IMR-90 (cell line): Measurements from ENCODE around the gene SCG5. TPM values are rescaled to one million over a fixed set of nuclear protein-coding genes. Genes with fewer than 3 reads are reported as not detected.

Experiments used
- ATAC-seq: fragments of 200-7000 bp; cut with Tn5 transposase; 2 replicates; pipeline ENCODE4 v1.9.1; 2020; ENCODE audit warnings: low read depth, mild to moderate bottlenecking, moderate library complexity
- BruUV-seq: library from RNA; stranded (reverse); fragments of 400-500 nt; replicated peaks from 2 replicates; lab custom pipeline; 2021; lab: Mats Ljungman, UMichigan
- CTCF ChIA-PET: fragments of 300-600 bp; formaldehyde crosslinking; extraction: SDS; loops from one replicate; lab custom pipeline; 2021; ENCODE audit warnings: antibody characterized with exemption; lab: Yijun Ruan, JAX
- POLR2A ChIA-PET: fragments of 300-600 bp; sonication (Branson Sonifier 250); formaldehyde crosslinking; loops from one replicate; lab custom pipeline; 2022; ENCODE audit warnings: antibody characterized with exemption; ENCODE audit not compliant: unreplicated experiment; lab: Charles Lee
- DNase-seq: peaks from one replicate; pipeline ENCODE4 v3.0.0; 2013
- H2AFZ ChIP-seq: replicated peaks from 2 replicates; pipeline ENCODE3; 2013; ENCODE audit warnings: low read length, mild to moderate bottlenecking; ENCODE audit not compliant: poor library complexity
- H2AK5ac ChIP-seq: 2 replicates; pipeline ENCODE4 v1.6.1; 2013; ENCODE audit warnings: low read depth, low read length, inconsistent platforms
- H2AK9ac ChIP-seq: replicated peaks from 2 replicates; pipeline ENCODE3; 2013; ENCODE audit warnings: mild to moderate bottlenecking, low read depth, low read length, moderate library complexity; ENCODE audit not compliant: poor library complexity
- H2BK120ac ChIP-seq: 2 replicates; pipeline ENCODE4 v1.6.1; 2013; ENCODE audit warnings: low read depth, low read length, inconsistent platforms
- H2BK15ac ChIP-seq: 3 replicates; pipeline ENCODE4 v1.6.1; 2013; ENCODE audit warnings: low read depth, low read length, inconsistent platforms
- H2BK20ac ChIP-seq: 2 replicates; pipeline ENCODE4 v1.6.1; 2013; ENCODE audit warnings: low read depth, mild to moderate bottlenecking, inconsistent platforms, low read length, moderate library complexity
- H2BK5ac ChIP-seq: 2 replicates; pipeline ENCODE4 v1.6.1; 2013; ENCODE audit warnings: mild to moderate bottlenecking, low read depth, low read length, inconsistent platforms; ENCODE audit not compliant: poor library complexity, severe bottlenecking
- H3K14ac ChIP-seq: replicated peaks from 2 replicates; pipeline ENCODE4 v1.6.1; 2013; ENCODE audit warnings: low read depth, low read length, inconsistent platforms
- H3K18ac ChIP-seq: 2 replicates; pipeline ENCODE4 v1.6.1; 2013; ENCODE audit warnings: low read depth, low read length, control low read depth
- H3K23ac ChIP-seq: 2 replicates; pipeline ENCODE4 v1.6.1; 2013; ENCODE audit warnings: low read depth, low read length, inconsistent platforms
- H3K27ac ChIP-seq: 2 replicates; pipeline ENCODE4 v1.5.1; 2013; ENCODE audit warnings: mild to moderate bottlenecking, control low read depth, low read length; ENCODE audit not compliant: insufficient read depth
- H3K27me3 ChIP-seq: 2 replicates; pipeline ENCODE4 v1.6.1; 2013; ENCODE audit warnings: low read length; ENCODE audit not compliant: control insufficient read depth, insufficient read depth
- H3K36me3 ChIP-seq: 2 replicates; pipeline ENCODE4 v1.6.1; 2013; ENCODE audit warnings: low read length, mixed read lengths; ENCODE audit not compliant: control insufficient read depth, insufficient read depth
- H3K4ac ChIP-seq: 2 replicates; pipeline ENCODE4 v1.6.1; 2013; ENCODE audit warnings: low read depth, low read length, inconsistent platforms
- H3K4me1 ChIP-seq: 2 replicates; pipeline ENCODE4 v1.6.1; 2013; ENCODE audit warnings: low read length, mixed read lengths; ENCODE audit not compliant: control insufficient read depth, insufficient read depth
- H3K4me2 ChIP-seq: 2 replicates; pipeline ENCODE4 v1.6.1; 2013; ENCODE audit warnings: low read depth, mild to moderate bottlenecking, control low read depth, low read length, moderate library complexity
- H3K4me3 ChIP-seq: 2 replicates; pipeline ENCODE4 v1.5.1; 2013; ENCODE audit warnings: low read depth, mild to moderate bottlenecking, control low read depth, low read length, moderate library complexity; ENCODE audit not compliant: insufficient read depth
- H3K56ac ChIP-seq: 2 replicates; pipeline ENCODE4 v1.6.1; 2013; ENCODE audit warnings: low read length, inconsistent platforms; ENCODE audit not compliant: insufficient read depth; ENCODE audit errors: extremely low read depth
- H3K79me1 ChIP-seq, 2 experiments: 2 replicates each; pipeline ENCODE4 v1.6.1; 2013; ENCODE audit warnings: low read length in 2 of 2, inconsistent platforms in 1 of 2, low read depth in 1 of 2
- H3K9ac ChIP-seq: 2 replicates; pipeline ENCODE4 v1.6.1; 2013; ENCODE audit warnings: low read depth, low read length, control low read depth
- H3K9me1 ChIP-seq: 2 replicates; pipeline ENCODE4 v1.6.1; 2013; ENCODE audit warnings: low read length, inconsistent platforms; ENCODE audit not compliant: insufficient read depth
- H3K9me3 ChIP-seq: 2 replicates; pipeline ENCODE4 v1.6.1; 2013; ENCODE audit warnings: low read length; ENCODE audit not compliant: control insufficient read depth, insufficient read depth
- H4K20me1 ChIP-seq: 2 replicates; pipeline ENCODE4 v1.6.1; 2013; ENCODE audit warnings: low read length, inconsistent platforms; ENCODE audit not compliant: insufficient read depth
- H4K5ac ChIP-seq: 2 replicates; pipeline ENCODE4 v1.6.1; 2013; ENCODE audit warnings: mild to moderate bottlenecking, low read depth, low read length, control low read depth
- H4K8ac ChIP-seq, 2 experiments: 2 replicates each; pipeline ENCODE4 v1.6.1; 2013; ENCODE audit warnings: low read depth in 2 of 2, low read length in 2 of 2, control low read depth in 1 of 2, inconsistent platforms in 1 of 2
- H4K91ac ChIP-seq: 2 replicates; pipeline ENCODE4 v1.6.1; 2013; ENCODE audit warnings: low read depth, low read length, inconsistent platforms; ENCODE audit not compliant: insufficient read depth
- CEBPB ChIP-seq: IDR thresholded peaks from 2 replicates; pipeline ENCODE4 v1.6.1; 2012; ENCODE audit warnings: low read depth, low read length, improper control_type of control experiment
- FOS ChIP-seq: fragments of 150-350 bp; IDR thresholded peaks from 2 replicates; pipeline ENCODE4 v1.6.1; 2016; ENCODE audit warnings: low read depth, low read length
- MAZ ChIP-seq: IDR thresholded peaks from 2 replicates; pipeline ENCODE4 v1.6.1; 2012; ENCODE audit warnings: low read depth, mild to moderate bottlenecking, low read length, improper control_type of control experiment, moderate library complexity, borderline replicate concordance
- NFE2L2 ChIP-seq: fragments of 150-350 bp; IDR thresholded peaks from 2 replicates; pipeline ENCODE4 v1.6.1; 2016; ENCODE audit warnings: low read depth, mild to moderate bottlenecking, low read length
- POLR2A ChIP-seq: IDR thresholded peaks from 2 replicates; pipeline ENCODE4 v1.6.1; 2012; ENCODE audit warnings: mild to moderate bottlenecking, low read depth, low read length
- RFX5 ChIP-seq: IDR thresholded peaks from 2 replicates; pipeline ENCODE4 v1.8.0; 2012; ENCODE audit warnings: low read depth, mild to moderate bottlenecking, low read length, moderate library complexity
- WGBS, 2 experiments: methylation state at CpG; one replicate each; pipeline versions ENCODE4 v1.1.5 to v1.1.7; 2013; ENCODE audit warnings: missing lambda C conversion rate in 2 of 2; ENCODE audit not compliant: insufficient read length in 1 of 2; ENCODE audit errors: extremely low coverage in 2 of 2; 5-methylcytosine and 5-hydroxymethylcytosine counted together
- dilution Hi-C: fragments of 300-500 bp; cut with HindIII; formaldehyde crosslinking; loops from one replicate; pipeline ENCODE4 v1.14.3; 2018; ENCODE audit warnings: low sequenced_read_pairs; ENCODE audit not compliant: unreplicated experiment
- in situ Hi-C: fragments of 300-500 bp; cut with MboI; formaldehyde crosslinking; loops from 3 replicates; pipeline ENCODE4 v1.14.3; 2019; ENCODE audit warnings: low sequenced_read_pairs, inconsistent platforms, mixed read lengths
- intact Hi-C: fragments of 100-400 bp; cut with micrococcal nuclease; formaldehyde crosslinking; loops from 2 replicates; pipeline ENCODE4 v1.10.0; 2022
- polyA plus RNA-seq, 3 experiments: library from polyadenylated mRNA; depleted of rRNA; stranded (reverse); fragments of >200 nt; gene quantifications; 2 replicates each; pipeline ENCODE4 v1.2.3, GENCODE V29; 2012; ENCODE audit warnings: low replicate concordance in 1 of 3
- total RNA-seq: library from RNA; depleted of rRNA; stranded (reverse); fragments of >200 nt; gene quantifications from 2 replicates; pipeline ENCODE4 v1.2.3, GENCODE V29; 2012
- TF ChIP-seq, protein P1 (sequence below): fragments of 150-350 bp; IDR thresholded peaks from 2 replicates; pipeline ENCODE4 v1.6.1; 2016; ENCODE audit warnings: low read depth, mild to moderate bottlenecking, low read length, moderate library complexity, borderline replicate concordance
- TF ChIP-seq, protein P2 (sequence below): conservative IDR thresholded peaks from 2 replicates; pipeline ENCODE4 v1.5.1; 2012; ENCODE audit warnings: mild to moderate bottlenecking, low read depth, low read length, improper control_type of control experiment
- TF ChIP-seq, protein P3 (sequence below): fragments of 150-350 bp; IDR thresholded peaks from 2 replicates; pipeline ENCODE4 v1.6.1; 2017; ENCODE audit warnings: mild to moderate bottlenecking, antibody characterized with exemption, low read length, low read depth

Gene SCG5
- total and polyA plus RNA-seq, 2 of the 4 experiments (the other 2 are of a cell fraction) = 7.9 to 16.8 TPM

DNA sequence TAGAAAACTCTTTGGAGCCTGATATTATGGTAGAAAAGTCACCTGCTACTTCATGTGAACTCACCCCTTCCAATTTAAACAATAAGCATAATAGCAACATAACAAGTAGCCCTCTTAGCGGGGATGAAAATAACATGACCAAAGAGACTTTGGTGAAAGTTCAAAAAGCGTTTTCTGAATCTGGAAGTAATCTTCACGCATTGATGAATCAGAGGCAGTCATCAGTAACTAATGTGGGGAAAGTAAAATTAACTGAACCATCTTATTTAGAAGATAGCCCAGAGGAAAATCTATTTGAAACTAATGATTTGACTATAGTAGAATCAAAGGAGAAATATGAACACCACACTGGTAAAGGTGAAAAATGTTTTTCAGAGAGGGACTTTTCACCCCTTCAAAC is 5.1 kb upstream of the SCG5 start:
- Histone ChIP-seq H4K5ac (no peak overlapping the region), H4K8ac (no peak overlapping the region), H2BK15ac (no peak overlapping the region), H3K9ac (no peak overlapping the region), H4K20me1 (no peaks in the 10 kb centered on the region), H2AFZ (no peak overlapping the region), H4K91ac (no peak overlapping the region), H2BK120ac (no peak overlapping the region), H3K9me3 (no peaks in the 10 kb centered on the region), H2BK5ac (no peak overlapping the region), H3K18ac (no peak overlapping the region), H3K56ac (no peak overlapping the region), H3K79me1 (peaks cover 12 to 18% of the 10 kb centered on the region in 2 experiments), H3K4me2 (no peak overlapping the region), H3K4me3 (no peak overlapping the region), H2BK20ac (no peak overlapping the region), H2AK5ac (no peak overlapping the region), H3K4ac (no peak overlapping the region), H3K23ac (no peak overlapping the region), H2AK9ac (no peak overlapping the region), H3K9me1 (no peaks in the 10 kb centered on the region), H3K4me1 (no peaks in the 10 kb centered on the region), H3K36me3 (peaks cover 4% of the 10 kb centered on the region; the same call in 1 of the 2 replicates), H3K27me3 (no peaks in the 10 kb centered on the region), H3K27ac (no peak overlapping the region), H3K14ac (no peak overlapping the region)
- intact Hi-C loops = no loop called here
- DNase-seq (no peak), ATAC-seq (no peak)
- WGBS, 2 experiments = no CpG with 5 or more reads among the region's 3 CpGs
- BruUV-seq = no TSS peak
- POLR2A ChIA-PET = no interaction called here
- CTCF ChIA-PET = no interaction called here
- in situ Hi-C loops = no loop called here
- TF ChIP-seq MAZ (no peak), CEBPB (no peak), POLR2A (no peak), NFE2L2 (no peak), RFX5 (no peak), FOS (no peak)
- TF ChIP-seq, protein P1, sequence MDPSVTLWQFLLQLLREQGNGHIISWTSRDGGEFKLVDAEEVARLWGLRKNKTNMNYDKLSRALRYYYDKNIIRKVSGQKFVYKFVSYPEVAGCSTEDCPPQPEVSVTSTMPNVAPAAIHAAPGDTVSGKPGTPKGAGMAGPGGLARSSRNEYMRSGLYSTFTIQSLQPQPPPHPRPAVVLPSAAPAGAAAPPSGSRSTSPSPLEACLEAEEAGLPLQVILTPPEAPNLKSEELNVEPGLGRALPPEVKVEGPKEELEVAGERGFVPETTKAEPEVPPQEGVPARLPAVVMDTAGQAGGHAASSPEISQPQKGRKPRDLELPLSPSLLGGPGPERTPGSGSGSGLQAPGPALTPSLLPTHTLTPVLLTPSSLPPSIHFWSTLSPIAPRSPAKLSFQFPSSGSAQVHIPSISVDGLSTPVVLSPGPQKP = no peak
- TF ChIP-seq, protein P2, sequence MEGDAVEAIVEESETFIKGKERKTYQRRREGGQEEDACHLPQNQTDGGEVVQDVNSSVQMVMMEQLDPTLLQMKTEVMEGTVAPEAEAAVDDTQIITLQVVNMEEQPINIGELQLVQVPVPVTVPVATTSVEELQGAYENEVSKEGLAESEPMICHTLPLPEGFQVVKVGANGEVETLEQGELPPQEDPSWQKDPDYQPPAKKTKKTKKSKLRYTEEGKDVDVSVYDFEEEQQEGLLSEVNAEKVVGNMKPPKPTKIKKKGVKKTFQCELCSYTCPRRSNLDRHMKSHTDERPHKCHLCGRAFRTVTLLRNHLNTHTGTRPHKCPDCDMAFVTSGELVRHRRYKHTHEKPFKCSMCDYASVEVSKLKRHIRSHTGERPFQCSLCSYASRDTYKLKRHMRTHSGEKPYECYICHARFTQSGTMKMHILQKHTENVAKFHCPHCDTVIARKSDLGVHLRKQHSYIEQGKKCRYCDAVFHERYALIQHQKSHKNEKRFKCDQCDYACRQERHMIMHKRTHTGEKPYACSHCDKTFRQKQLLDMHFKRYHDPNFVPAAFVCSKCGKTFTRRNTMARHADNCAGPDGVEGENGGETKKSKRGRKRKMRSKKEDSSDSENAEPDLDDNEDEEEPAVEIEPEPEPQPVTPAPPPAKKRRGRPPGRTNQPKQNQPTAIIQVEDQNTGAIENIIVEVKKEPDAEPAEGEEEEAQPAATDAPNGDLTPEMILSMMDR = no peak
- TF ChIP-seq, protein P3, sequence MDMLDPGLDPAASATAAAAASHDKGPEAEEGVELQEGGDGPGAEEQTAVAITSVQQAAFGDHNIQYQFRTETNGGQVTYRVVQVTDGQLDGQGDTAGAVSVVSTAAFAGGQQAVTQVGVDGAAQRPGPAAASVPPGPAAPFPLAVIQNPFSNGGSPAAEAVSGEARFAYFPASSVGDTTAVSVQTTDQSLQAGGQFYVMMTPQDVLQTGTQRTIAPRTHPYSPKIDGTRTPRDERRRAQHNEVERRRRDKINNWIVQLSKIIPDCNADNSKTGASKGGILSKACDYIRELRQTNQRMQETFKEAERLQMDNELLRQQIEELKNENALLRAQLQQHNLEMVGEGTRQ = no peak
- dilution Hi-C loops = no loop called here
